Liver (tissue), 3 donors: ENCODE results near the gene MALAT1.

Experiments
- EGR1 ChIP-seq, 2 donors: IDR thresholded peaks; 2 replicates each; pipeline ENCODE4 v1.6.1; 2016 to 2018; ENCODE audit warnings: antibody characterized with exemption in 2 of 2, low read depth in 2 of 2
- FOXA1 ChIP-seq: IDR thresholded peaks from 2 replicates; pipeline ENCODE4 v1.6.1; 2016; ENCODE audit warnings: antibody characterized with exemption
- GABPA ChIP-seq, 2 donors: IDR thresholded peaks in 1 of 2; conservative IDR thresholded peaks in 1 of 2; 2 replicates each; pipeline ENCODE4 v1.6.1; 2016; ENCODE audit warnings: antibody characterized with exemption in 2 of 2, mild to moderate bottlenecking in 1 of 2, moderate library complexity in 1 of 2
- JUND ChIP-seq, 2 donors: IDR thresholded peaks; 2 replicates each; pipeline ENCODE4 v1.6.1; 2016; ENCODE audit warnings: antibody characterized with exemption in 2 of 2
- RAD21 ChIP-seq, 2 donors: IDR thresholded peaks; 2 replicates each; pipeline ENCODE4 v1.6.1; 2016; ENCODE audit warnings: antibody characterized with exemption in 2 of 2, mild to moderate bottlenecking in 2 of 2
- SP1 ChIP-seq: IDR thresholded peaks from 2 replicates; pipeline ENCODE4 v1.6.1; 2018; ENCODE audit warnings: antibody characterized with exemption, mild to moderate bottlenecking
- TAF1 ChIP-seq: conservative IDR thresholded peaks from 2 replicates; pipeline ENCODE4 v1.6.1; 2016; ENCODE audit warnings: antibody characterized with exemption, mild to moderate bottlenecking
- YY1 ChIP-seq: IDR thresholded peaks from 2 replicates; pipeline ENCODE4 v1.6.1; 2016; ENCODE audit warnings: antibody characterized with exemption, mild to moderate bottlenecking
- TF ChIP-seq, protein P1 (sequence below): fragments of 150-350 bp; IDR thresholded peaks from 2 replicates; pipeline ENCODE4 v1.5.1; 2017; ENCODE audit warnings: improper control_type of control experiment, low read depth, low read length; ENCODE audit not compliant: missing input control
- TF ChIP-seq, protein P2 (sequence below): IDR thresholded peaks from 2 replicates; pipeline ENCODE4 v1.6.1; 2016; ENCODE audit warnings: antibody characterized with exemption
- TF ChIP-seq, protein P3 (sequence below): IDR thresholded peaks from 2 replicates; pipeline ENCODE4 v1.6.1; 2016; ENCODE audit warnings: antibody characterized with exemption
- TF ChIP-seq, protein P4 (sequence below): IDR thresholded peaks from 2 replicates; pipeline ENCODE4 v1.6.1; 2016; ENCODE audit warnings: antibody characterized with exemption, mild to moderate bottlenecking
- TF ChIP-seq, protein P5 (sequence below): IDR thresholded peaks from 2 replicates; pipeline ENCODE4 v1.6.1; 2016; ENCODE audit warnings: antibody characterized with exemption
- donor health status: healthy.
- donor health status: healthy.

DNA sequence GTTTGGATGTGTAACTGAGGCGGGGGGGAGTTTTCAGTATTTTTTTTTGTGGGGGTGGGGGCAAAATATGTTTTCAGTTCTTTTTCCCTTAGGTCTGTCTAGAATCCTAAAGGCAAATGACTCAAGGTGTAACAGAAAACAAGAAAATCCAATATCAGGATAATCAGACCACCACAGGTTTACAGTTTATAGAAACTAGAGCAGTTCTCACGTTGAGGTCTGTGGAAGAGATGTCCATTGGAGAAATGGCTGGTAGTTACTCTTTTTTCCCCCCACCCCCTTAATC is 2.3 kb downstream of the MALAT1 start:
- TF ChIP-seq, protein P1, sequence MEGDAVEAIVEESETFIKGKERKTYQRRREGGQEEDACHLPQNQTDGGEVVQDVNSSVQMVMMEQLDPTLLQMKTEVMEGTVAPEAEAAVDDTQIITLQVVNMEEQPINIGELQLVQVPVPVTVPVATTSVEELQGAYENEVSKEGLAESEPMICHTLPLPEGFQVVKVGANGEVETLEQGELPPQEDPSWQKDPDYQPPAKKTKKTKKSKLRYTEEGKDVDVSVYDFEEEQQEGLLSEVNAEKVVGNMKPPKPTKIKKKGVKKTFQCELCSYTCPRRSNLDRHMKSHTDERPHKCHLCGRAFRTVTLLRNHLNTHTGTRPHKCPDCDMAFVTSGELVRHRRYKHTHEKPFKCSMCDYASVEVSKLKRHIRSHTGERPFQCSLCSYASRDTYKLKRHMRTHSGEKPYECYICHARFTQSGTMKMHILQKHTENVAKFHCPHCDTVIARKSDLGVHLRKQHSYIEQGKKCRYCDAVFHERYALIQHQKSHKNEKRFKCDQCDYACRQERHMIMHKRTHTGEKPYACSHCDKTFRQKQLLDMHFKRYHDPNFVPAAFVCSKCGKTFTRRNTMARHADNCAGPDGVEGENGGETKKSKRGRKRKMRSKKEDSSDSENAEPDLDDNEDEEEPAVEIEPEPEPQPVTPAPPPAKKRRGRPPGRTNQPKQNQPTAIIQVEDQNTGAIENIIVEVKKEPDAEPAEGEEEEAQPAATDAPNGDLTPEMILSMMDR, result no peak
- no peak for TF ChIP-seq GABPA (IDR thresholded peaks at IDR 0.05 in 1 of 2, conservative IDR thresholded peaks at IDR 0.05 in 1 of 2)
- no peak for TF ChIP-seq RAD21 (IDR thresholded peaks at IDR 0.05)
- TF ChIP-seq, protein P2, sequence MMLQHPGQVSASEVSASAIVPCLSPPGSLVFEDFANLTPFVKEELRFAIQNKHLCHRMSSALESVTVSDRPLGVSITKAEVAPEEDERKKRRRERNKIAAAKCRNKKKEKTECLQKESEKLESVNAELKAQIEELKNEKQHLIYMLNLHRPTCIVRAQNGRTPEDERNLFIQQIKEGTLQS, result no peak
- TF ChIP-seq, protein P3, sequence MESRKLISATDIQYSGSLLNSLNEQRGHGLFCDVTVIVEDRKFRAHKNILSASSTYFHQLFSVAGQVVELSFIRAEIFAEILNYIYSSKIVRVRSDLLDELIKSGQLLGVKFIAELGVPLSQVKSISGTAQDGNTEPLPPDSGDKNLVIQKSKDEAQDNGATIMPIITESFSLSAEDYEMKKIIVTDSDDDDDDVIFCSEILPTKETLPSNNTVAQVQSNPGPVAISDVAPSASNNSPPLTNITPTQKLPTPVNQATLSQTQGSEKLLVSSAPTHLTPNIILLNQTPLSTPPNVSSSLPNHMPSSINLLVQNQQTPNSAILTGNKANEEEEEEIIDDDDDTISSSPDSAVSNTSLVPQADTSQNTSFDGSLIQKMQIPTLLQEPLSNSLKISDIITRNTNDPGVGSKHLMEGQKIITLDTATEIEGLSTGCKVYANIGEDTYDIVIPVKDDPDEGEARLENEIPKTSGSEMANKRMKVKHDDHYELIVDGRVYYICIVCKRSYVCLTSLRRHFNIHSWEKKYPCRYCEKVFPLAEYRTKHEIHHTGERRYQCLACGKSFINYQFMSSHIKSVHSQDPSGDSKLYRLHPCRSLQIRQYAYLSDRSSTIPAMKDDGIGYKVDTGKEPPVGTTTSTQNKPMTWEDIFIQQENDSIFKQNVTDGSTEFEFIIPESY, result no peak
- no peak for TF ChIP-seq SP1
- no peak for TF ChIP-seq YY1
- TF ChIP-seq EGR1 (IDR thresholded peaks at IDR 0.05; ENCODE audit: low read depth in 2 of 2), result no peak
- no peak for TF ChIP-seq FOXA1
- TF ChIP-seq TAF1, result no peak
- TF ChIP-seq, protein P4, sequence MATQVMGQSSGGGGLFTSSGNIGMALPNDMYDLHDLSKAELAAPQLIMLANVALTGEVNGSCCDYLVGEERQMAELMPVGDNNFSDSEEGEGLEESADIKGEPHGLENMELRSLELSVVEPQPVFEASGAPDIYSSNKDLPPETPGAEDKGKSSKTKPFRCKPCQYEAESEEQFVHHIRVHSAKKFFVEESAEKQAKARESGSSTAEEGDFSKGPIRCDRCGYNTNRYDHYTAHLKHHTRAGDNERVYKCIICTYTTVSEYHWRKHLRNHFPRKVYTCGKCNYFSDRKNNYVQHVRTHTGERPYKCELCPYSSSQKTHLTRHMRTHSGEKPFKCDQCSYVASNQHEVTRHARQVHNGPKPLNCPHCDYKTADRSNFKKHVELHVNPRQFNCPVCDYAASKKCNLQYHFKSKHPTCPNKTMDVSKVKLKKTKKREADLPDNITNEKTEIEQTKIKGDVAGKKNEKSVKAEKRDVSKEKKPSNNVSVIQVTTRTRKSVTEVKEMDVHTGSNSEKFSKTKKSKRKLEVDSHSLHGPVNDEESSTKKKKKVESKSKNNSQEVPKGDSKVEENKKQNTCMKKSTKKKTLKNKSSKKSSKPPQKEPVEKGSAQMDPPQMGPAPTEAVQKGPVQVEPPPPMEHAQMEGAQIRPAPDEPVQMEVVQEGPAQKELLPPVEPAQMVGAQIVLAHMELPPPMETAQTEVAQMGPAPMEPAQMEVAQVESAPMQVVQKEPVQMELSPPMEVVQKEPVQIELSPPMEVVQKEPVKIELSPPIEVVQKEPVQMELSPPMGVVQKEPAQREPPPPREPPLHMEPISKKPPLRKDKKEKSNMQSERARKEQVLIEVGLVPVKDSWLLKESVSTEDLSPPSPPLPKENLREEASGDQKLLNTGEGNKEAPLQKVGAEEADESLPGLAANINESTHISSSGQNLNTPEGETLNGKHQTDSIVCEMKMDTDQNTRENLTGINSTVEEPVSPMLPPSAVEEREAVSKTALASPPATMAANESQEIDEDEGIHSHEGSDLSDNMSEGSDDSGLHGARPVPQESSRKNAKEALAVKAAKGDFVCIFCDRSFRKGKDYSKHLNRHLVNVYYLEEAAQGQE, result no peak
- no peak for TF ChIP-seq JUND (IDR thresholded peaks at IDR 0.05)
- TF ChIP-seq, protein P5, sequence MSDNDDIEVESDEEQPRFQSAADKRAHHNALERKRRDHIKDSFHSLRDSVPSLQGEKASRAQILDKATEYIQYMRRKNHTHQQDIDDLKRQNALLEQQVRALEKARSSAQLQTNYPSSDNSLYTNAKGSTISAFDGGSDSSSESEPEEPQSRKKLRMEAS, result no peak
